Neural progenitor cell (in vitro differentiated cells): ENCODE data around the gene OMG. TPM values are rescaled to one million over a fixed set of nuclear protein-coding genes. Genes with fewer than 3 reads are reported as not detected.
"Not testable (repeated sequence)": the region's sequence is repeated elsewhere in the genome, so short reads cannot be mapped to it uniquely, and the experiment has no call there.

ENCODE experiments used
- DNase-seq: peaks from one replicate; pipeline ENCODE4 v3.0.0-alpha.2; 2016; ENCODE audit warnings: low spot score
- H2AFZ ChIP-seq: fragments of 200-600 bp; sonication (generic); replicated peaks from 2 replicates; pipeline ENCODE4 v1.6.1; 2016; ENCODE audit warnings: antibody characterized with exemption
- H3F3A ChIP-seq: fragments of 200-600 bp; sonication (generic); 2 replicates; pipeline ENCODE4 v1.6.1; 2016; ENCODE audit warnings: antibody characterized with exemption, low read depth
- H3K27ac ChIP-seq: fragments of 200-600 bp; sonication (generic); 2 replicates; pipeline ENCODE4 v1.5.1; 2016; ENCODE audit warnings: mild to moderate bottlenecking
- H3K27me3 ChIP-seq: fragments of 200-600 bp; sonication (generic); 2 replicates; pipeline ENCODE4 v1.6.1; 2016; ENCODE audit warnings: mild to moderate bottlenecking, moderate library complexity
- H3K36me3 ChIP-seq: fragments of 200-600 bp; sonication (generic); 2 replicates; pipeline ENCODE4 v1.5.1; 2016
- H3K4me1 ChIP-seq: fragments of 200-600 bp; sonication (generic); 2 replicates; pipeline ENCODE4 v1.6.1; 2016; ENCODE audit warnings: mixed run types
- H3K4me2 ChIP-seq: fragments of 200-600 bp; sonication (generic); 2 replicates; pipeline ENCODE4 v1.6.1; 2016
- H3K4me3 ChIP-seq: fragments of 200-600 bp; sonication (generic); 2 replicates; pipeline ENCODE4 v1.5.1; 2016
- H3K79me2 ChIP-seq: fragments of 200-600 bp; sonication (generic); 2 replicates; pipeline ENCODE4 v1.6.1; 2016; ENCODE audit warnings: low read depth
- H3K9ac ChIP-seq: fragments of 200-600 bp; sonication (generic); 2 replicates; pipeline ENCODE4 v1.6.1; 2016
- H3K9me3 ChIP-seq: fragments of 200-600 bp; sonication (generic); 2 replicates; pipeline ENCODE4 v1.5.1; 2016; ENCODE audit warnings: low read depth
- H4K20me1 ChIP-seq: fragments of 200-600 bp; sonication (generic); 2 replicates; pipeline ENCODE4 v1.6.1; 2016; ENCODE audit warnings: low read depth
- H3K27ac Mint-ChIP-seq: 3 replicates; pipeline ENCODE4 v1.8.0; 2021; ENCODE audit warnings: mixed read lengths
- H3K27me3 Mint-ChIP-seq: 2 replicates; pipeline ENCODE4 v1.8.0; 2022; ENCODE audit warnings: low read depth, mild to moderate bottlenecking, inconsistent platforms, moderate library complexity, mixed read lengths; ENCODE audit not compliant: insufficient read depth
- H3K36me3 Mint-ChIP-seq: 3 replicates; pipeline ENCODE4 v1.8.0; 2021; ENCODE audit warnings: mixed read lengths
- H3K4me1 Mint-ChIP-seq: 3 replicates; pipeline ENCODE4 v1.8.0; 2021; ENCODE audit warnings: mixed read lengths
- H3K4me3 Mint-ChIP-seq: 3 replicates; pipeline ENCODE4 v1.8.0; 2021; ENCODE audit warnings: mild to moderate bottlenecking, moderate library complexity, mixed read lengths
- H3K9me3 Mint-ChIP-seq: 3 replicates; pipeline ENCODE4 v1.8.0; 2020; ENCODE audit warnings: mixed read lengths
- CTCF ChIP-seq: fragments of 200-600 bp; sonication (generic); IDR thresholded peaks from 2 replicates; pipeline ENCODE4 v1.5.1; 2017; ENCODE audit warnings: antibody characterized with exemption, mild to moderate bottlenecking
- EZH2 ChIP-seq: fragments of 200-600 bp; sonication (generic); IDR thresholded peaks from 2 replicates; pipeline ENCODE4 v1.6.1; 2017; ENCODE audit warnings: antibody characterized with exemption, mild to moderate bottlenecking, moderate library complexity
- EZH2phosphoT487 ChIP-seq: fragments of 200-600 bp; sonication (generic); IDR thresholded peaks from 2 replicates; pipeline ENCODE4 v1.6.1; 2017; ENCODE audit warnings: antibody characterized with exemption
- total RNA-seq: library from RNA; depleted of rRNA; stranded (reverse); fragments of >200 nt; gene quantifications from 2 replicates; pipeline ENCODE4 v1.2.3, GENCODE V29; 2015; ENCODE audit warnings: low replicate concordance

OMG gene
- total RNA-seq, 1 donor from 2014 or later, result not detected

GRCh38 chr17:31293581-31293980 lies 3.5 kb downstream of the OMG start:
- no peak overlapping the region for H3K4me3 ChIP-seq
- Mint-ChIP-seq H3K4me3 (no peak overlapping the region), H3K27ac (no peak overlapping the region), H3K27me3 (no peaks in the 10 kb centered on the region), H3K4me1 (peaks cover 3% of the 10 kb centered on the region), H3K36me3 (peaks cover 5% of the 10 kb centered on the region), H3K9me3 (no peaks in the 10 kb centered on the region)
- TF ChIP-seq EZH2 (no peak), EZH2phosphoT487 (no peak), CTCF (no peak)
- no peaks in the 10 kb centered on the region for H3K27me3 ChIP-seq
- H2AFZ ChIP-seq, result no peak overlapping the region
- no peak overlapping the region for H3K4me2 ChIP-seq
- no peaks in the 10 kb centered on the region for H3F3A ChIP-seq
- H3K36me3 ChIP-seq, result no peaks in the 10 kb centered on the region
- H4K20me1 ChIP-seq, result no peaks in the 10 kb centered on the region
- H3K9ac ChIP-seq, result peak overlapping the region; percentile 6
- H3K9me3 ChIP-seq, result no peaks in the 10 kb centered on the region
- peaks cover 17% of the 10 kb centered on the region for H3K4me1 ChIP-seq
- DNase-seq, result no peak
- no peaks in the 10 kb centered on the region for H3K79me2 ChIP-seq
- H3K27ac ChIP-seq, result peak overlapping the region; percentile 29

GRCh38 chr17:31291820-31292219 lies 5.2 kb downstream of the OMG start:
- Histone ChIP-seq H3K4me2 (no peak overlapping the region), H3K4me1 (peaks cover 12% of the 10 kb centered on the region), H3K27me3 (no peaks in the 10 kb centered on the region), H3K9me3 (no peaks in the 10 kb centered on the region), H3K27ac (no peak overlapping the region), H3K4me3 (no peak overlapping the region), H3K9ac (no peak overlapping the region), H3K36me3 (no peaks in the 10 kb centered on the region), H3K79me2 (no peaks in the 10 kb centered on the region), H3F3A (no peaks in the 10 kb centered on the region), H2AFZ (no peak overlapping the region), H4K20me1 (no peaks in the 10 kb centered on the region)
- Mint-ChIP-seq H3K36me3 (peaks cover 10% of the 10 kb centered on the region), H3K4me1 (no peaks in the 10 kb centered on the region), H3K27me3 (no peaks in the 10 kb centered on the region), H3K9me3 (no peaks in the 10 kb centered on the region), H3K27ac (no peak overlapping the region), H3K4me3 (no peak overlapping the region)
- TF ChIP-seq CTCF (no peak), EZH2phosphoT487 (no peak), EZH2 (no peak)
- DNase-seq, result no peak

GRCh38 chr17:31289790-31290189 lies 7.2 kb downstream of the OMG start:
- H3K4me1 ChIP-seq, result no peaks in the 10 kb centered on the region
- H3K4me3 ChIP-seq, result no peak overlapping the region
- H3K9ac ChIP-seq, result no peak overlapping the region
- no peak overlapping the region for H3K4me2 ChIP-seq
- Mint-ChIP-seq H3K9me3 (no peaks in the 10 kb centered on the region), H3K36me3 (peaks cover 10% of the 10 kb centered on the region), H3K4me3 (no peak overlapping the region), H3K27ac (no peak overlapping the region), H3K4me1 (no peaks in the 10 kb centered on the region), H3K27me3 (no peaks in the 10 kb centered on the region)
- H4K20me1 ChIP-seq, result no peaks in the 10 kb centered on the region
- no peaks in the 10 kb centered on the region for H3K36me3 ChIP-seq
- H3K27me3 ChIP-seq, result no peaks in the 10 kb centered on the region
- H3F3A ChIP-seq, result no peaks in the 10 kb centered on the region
- H2AFZ ChIP-seq, result no peak overlapping the region
- H3K79me2 ChIP-seq, result no peaks in the 10 kb centered on the region
- no peak for DNase-seq
- H3K27ac ChIP-seq, result no peak overlapping the region
- no peaks in the 10 kb centered on the region for H3K9me3 ChIP-seq
- TF ChIP-seq EZH2, result no peak
- no peak for TF ChIP-seq CTCF
- TF ChIP-seq EZH2phosphoT487, result no peak

- H3K36me3 Mint-ChIP-seq, result peaks cover 10% of the 10 kb centered on the region
- H3K4me1 Mint-ChIP-seq, H2AFZ ChIP-seq, H3F3A ChIP-seq, H3K9me3 ChIP-seq, H3K4me3 Mint-ChIP-seq, H3K27ac Mint-ChIP-seq, H3K4me3 ChIP-seq, H3K27me3 Mint-ChIP-seq, H3K36me3 ChIP-seq, H3K27ac ChIP-seq, H4K20me1 ChIP-seq, H3K27me3 ChIP-seq, H3K9ac ChIP-seq, H3K79me2 ChIP-seq, DNase-seq, H3K4me2 ChIP-seq, H3K9me3 Mint-ChIP-seq, H3K4me1 ChIP-seq: not testable (repeated sequence)
Observed at GRCh38 chr17:31287932-31288331, 9.1 kb downstream of the OMG start.
